HG02642 (cell line): Measurements from ENCODE around the gene ZDHHC20.

Experiments
- ATAC-seq: cut with Tn5 transposase; IDR thresholded peaks from one replicate; pipeline ENCODE4 v1.9.1; 2021; ENCODE audit warnings: mild to moderate bottlenecking; ENCODE audit not compliant: unreplicated experiment, poor library complexity

ZDHHC20 gene

DNA sequence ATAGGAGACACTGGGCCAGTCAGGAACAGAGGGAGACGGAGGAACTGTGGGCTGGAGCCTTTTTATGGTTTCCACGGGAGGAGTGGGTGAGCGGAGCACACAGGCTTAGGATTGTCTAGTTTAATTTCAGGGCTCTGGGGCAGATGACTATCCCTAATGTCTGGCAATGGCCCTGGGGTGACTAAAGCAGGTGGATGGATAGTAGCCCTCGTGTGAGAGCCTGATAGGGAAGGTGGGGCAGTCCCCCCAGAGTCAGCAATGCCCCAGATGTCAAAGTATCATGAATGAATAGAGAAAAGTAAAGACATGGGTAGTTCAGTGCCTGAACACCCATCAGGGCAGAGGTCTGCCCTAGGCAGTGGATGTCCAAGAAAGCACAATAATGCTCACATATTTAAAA is 94.2 kb downstream of the ZDHHC20 start:
- ATAC-seq, result no peak

DNA sequence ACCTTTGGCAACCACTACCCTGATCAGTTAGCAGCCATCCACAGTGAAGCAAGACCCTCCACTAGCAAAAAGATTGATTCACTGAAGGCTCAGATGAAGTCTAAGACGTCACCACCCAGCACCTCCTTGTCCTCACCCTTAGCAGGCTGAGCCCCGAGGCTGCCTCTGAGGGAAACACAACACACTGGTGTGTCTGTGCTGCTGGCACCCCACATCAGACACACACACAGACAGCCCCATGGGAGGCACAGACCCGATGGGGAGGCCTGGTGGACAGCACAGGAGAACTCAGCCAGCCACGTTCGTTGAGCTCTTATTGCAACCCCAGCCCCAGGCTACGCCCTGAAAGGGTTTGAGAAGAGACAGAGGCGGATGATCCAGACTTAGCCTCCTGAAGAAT is 94.7 kb downstream of the ZDHHC20 start:
- ATAC-seq, result no peak

DNA sequence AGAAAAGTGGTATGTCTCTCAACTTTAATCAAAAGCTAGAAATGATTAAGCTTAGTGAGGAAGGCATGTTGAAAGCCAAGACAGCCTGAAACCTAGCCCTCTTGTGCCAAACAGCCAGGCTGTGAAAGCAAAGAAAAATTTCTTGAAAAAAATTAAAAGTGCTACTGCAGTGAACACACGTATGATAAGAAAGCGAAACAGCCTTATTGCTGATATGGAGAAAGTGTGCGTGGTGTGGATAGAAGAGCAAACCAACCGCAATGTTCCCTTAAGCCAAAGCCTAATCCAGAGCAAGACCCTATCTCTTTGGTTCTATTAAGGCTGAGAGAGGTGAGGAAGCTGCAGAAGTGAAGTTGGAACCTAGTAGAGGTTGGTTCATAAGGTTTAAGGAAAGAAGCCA is 96.4 kb downstream of the ZDHHC20 start:
- no peak for ATAC-seq

DNA sequence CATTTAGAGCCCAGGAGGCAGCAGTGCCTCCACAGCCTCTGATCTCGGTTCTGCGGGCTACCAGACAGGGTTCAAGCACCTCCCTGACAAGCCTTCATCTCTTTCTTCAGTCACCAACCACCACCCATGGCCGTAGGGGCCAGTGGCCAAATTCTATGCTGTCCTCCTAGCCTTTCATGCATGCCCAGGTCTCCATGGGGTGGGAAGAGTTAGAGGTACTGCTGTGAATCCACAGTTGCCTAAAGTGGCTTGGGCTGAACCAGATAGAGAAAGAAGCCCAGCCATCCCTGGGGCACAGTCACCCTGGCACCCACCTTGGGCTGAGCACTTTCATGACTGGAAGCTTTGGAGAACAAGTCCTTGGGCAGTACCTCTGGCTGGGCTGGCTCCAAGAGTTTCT is 97.4 kb downstream of the ZDHHC20 start:
- ATAC-seq, result no peak

DNA sequence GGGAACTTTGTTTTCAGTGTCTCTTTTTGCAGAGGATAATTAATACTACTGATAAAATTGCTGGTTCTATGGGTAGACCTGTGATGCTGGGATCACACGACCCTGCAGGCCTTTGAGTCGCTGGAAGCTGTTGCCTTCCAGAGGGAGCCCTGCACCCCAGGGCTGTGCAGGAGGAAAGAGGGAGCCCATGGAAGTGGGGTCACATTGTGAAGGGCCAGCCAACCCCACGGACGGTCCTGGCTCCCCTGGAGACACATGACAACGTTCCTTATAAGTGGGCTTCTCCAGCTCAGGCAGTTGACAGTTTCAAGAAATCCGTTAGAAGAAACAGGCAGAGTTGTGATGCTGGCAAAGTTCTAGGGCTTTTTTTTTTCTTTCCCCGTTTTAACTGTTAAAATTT is 98.0 kb downstream of the ZDHHC20 start:
- no peak for ATAC-seq

DNA sequence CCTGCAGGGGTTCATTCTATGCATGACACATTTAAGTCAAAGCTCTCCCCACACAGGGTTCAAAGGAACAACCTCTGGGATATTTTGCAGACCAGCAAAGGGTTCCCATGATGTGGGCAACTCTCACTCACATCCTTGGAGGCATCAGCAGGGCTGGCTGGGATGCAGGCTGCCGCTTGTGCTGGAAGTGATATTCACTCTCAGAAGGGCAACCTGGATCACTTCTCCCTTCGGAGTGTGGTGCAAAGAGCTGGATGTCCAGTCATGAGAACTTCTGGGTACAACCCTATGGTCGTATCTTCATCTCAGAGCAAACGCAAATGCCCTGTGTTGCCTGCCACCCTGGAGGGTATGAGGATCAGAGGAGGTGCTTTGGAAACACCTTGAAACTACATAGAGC is 98.6 kb downstream of the ZDHHC20 start:
- ATAC-seq, result no peak

DNA sequence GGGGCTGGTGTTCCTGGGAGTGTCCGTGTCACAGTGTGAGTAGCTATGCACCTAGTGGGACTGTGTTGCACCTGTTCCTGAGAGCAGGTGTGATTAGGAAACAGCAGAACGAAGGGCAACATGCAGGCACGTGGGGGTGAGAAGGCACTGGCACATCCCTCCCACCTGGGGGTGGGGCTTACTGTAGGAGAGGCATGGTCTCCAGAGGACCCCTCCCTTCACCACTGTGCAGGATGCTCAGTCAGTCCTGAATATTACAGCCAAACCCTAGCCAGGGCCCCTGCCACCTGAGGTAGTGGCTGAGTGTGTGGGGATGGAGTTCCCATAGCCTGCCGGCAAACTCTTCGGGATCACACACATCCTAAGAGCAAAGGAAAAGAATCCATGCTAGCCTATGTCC is 99.2 kb downstream of the ZDHHC20 start:
- ATAC-seq, result no peak

DNA sequence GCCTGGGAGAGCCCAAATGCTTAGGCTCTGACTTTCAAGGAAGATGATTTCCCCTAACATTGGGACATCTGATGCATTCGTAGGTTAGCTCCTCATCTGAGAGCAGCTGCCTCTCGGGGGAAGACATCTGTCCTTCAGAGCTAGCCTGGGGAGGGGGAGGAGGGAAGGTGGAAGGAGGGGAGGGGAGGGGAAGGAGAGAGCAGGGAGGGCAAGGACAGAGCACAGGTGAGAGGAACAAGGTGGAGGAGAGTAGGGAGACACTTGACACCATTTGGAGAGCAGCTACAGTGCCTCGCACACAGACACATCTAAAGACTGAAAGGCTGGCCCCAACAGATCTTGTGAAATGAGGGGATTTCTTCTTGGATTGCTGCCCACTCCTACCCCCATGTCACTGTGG is 103.8 kb downstream of the ZDHHC20 start:
- ATAC-seq, result no peak

DNA sequence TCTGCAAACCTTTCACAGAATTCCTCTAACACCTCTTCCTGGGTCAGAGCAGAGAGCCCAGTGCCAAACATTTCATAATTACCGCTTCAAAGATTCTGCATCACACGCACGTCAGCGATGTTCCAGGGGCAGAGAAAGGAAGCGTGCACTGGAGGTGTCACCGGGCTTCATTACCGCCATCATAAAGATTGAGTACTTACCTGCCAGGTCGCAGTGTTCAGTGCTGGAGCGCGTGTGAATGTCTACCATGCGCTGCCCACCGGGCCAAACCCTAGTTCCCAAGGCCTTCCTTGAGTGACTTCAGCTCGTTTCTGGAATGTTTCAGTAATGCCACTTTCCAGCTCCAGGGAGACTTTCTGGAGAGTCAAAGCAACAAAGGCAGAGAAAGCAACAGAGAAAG is 104.4 kb downstream of the ZDHHC20 start:
- ATAC-seq, result no peak

DNA sequence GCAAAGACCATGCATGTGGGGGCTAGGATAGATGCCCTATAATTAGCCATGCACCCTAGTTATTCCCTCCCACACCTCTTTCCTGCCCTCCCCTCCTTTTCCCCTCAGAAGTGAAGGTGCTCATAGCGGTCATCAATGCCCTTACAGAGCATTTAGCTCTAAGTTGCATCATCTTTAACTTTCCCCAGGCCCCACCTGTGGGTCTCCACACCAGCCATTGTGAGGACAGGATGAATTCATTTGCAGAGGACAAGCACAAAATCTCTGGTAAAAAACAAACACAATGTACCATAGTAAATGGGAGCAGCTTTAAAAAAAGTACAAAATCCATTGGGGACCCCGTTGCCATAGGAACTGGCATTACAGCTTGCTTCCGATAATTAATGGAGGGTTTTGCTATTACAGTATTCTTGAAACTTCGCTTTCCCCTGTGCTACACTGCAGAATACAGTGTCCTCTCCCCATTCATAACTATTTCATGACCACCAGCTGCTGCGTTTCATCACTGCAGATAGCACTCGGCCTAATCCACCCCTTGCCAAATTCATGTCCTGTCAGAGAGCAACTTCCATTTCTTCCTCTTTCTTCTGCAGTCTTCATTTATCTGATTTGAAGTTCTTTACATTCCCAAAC is 110.5 kb downstream of the ZDHHC20 start:
- no peak for ATAC-seq

DNA sequence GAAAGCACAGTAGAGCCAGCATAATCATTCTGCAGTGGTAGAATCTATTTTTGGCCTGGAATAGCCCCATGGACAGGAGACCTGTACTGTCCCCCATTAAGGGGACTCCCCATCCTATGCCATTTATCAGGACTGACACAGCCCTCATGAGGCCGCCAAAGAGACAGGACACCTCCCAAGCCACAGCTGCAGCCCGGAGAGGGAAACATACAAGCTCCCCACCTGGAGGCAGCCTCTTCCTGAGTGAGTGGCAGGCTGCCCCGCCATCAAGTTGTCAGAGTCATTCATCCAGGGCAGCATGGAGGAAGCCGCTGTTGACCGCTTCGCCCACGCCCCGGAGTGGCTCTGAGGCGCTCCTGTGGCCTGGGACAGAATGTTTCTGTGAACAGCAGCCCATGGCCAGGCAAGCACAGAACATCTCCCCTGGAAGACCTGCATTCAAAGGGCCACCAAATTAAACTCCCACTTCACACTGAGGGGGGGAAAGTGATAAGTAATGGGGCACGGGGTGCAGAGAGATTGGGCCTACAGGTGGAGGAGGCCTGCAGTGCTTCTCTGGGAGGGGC is 111.3 kb downstream of the ZDHHC20 start:
- no peak for ATAC-seq

DNA sequence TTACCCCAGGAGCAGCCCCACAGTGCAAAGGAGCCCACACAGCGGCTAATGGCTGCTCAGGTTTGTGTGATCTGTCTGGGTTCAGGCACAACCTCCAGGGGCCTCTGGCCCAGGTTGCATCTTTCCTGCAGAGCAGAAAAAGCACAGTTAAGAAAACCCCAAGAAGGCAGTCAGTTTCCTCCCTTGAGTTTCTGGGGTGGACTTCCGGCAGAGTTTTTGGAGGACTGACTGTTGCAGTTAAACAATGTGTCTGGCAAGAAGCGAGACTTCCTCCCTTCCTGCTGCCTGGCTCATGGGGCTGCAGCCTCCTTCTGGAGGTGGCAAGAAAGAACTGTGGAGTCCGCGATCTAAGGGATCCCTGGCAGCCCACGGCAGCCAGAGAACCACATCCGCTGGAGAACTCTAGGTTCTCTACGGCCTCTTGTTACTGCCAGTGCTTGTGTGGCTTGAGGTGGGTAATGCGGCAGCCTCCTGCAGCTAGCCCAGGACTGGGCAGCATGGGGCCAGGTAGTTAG is 114.4 kb downstream of the ZDHHC20 start:
- peak; percentile 56 for ATAC-seq

DNA sequence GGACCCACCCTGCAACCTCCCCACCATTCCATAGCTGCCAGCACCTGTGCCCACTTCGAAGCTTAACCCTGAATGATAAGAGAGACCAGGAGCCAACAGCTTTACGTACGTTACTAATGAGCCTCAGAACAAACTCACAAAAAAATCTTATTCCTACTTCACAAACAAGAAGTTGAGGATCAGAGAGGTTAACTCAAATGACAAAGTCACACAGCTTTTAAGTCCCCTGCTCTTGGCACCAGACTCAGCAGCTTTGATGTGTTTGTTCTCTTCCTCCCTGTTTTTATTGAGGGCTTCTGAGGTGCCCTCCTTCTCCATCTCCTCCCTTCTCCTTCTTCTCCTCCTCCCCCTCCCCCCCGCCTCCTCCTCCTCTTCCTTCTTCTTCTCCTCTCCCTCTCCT is 115.4 kb downstream of the ZDHHC20 start:
- ATAC-seq, result no peak

DNA sequence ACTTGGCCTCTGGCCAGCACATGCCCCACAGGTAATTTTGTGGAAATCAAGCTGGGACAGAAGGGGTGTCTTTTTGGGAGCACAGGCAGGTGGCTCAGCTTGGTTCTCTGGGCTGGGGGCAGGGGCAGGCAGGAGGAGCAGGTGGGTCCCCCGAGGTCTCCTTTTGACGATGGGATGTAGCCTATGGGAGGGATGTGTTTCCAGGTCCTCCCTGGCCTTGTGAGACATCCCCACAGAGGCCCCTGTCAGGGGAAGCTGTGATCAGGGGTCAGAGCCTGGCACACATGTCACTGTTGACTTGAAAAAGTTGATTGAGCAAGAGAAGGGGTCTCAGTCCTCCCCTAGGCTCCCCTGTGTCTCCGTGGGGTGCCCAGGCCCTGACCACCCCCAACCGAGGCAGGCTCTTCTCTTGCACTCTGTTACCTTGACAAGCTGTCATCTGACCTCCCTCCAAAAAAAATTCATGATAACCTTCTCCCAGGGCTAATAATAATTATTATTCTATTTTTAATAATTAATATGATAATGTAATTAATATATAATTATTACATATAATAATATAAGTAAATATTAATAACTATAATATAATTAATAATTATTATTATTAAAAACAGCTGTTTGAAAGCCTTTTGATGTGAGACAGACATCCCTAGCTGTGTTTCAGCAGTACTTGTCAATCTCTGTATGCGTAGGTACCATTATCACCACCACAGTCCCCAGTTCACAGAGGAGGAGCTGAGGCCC is 116.2 kb downstream of the ZDHHC20 start:
- ATAC-seq, result no peak

DNA sequence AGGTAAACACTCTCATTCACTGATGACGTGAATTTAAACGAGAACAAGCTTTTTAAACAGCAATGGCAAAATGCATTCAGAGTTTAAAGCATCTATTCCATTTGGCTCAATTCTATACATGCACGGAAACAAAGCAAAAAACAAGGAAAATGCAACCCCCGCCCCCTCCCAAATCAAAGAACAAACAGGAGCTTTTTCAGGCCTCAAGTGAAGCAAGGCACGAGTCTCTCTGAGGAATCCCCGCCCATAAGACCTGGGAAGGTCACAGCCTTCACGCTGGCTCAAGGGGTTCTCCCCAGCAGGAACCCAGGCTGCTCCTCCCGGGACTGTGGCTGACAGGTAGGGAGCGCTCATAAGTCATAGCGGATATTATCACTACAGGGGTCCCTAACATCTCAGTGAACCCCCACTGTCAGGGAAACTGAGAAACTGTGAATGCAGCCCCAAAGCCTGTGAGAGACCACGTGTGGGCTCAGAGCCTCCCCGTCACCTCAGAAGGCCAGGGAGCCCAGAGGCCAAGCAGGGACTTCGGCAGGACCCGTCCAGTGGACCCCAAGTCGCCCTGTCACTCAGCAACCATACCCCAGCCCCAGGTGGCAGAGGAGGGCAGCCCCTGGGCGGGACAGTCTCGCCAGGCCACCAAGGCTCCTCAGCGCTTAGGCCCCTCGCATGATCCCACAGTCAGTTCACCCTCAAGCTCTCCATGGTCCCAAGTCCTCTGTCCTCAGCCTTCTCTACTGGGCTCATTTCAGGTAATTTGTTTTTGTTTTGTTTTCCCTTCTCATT is 117.3 kb downstream of the ZDHHC20 start:
- no peak for ATAC-seq

DNA sequence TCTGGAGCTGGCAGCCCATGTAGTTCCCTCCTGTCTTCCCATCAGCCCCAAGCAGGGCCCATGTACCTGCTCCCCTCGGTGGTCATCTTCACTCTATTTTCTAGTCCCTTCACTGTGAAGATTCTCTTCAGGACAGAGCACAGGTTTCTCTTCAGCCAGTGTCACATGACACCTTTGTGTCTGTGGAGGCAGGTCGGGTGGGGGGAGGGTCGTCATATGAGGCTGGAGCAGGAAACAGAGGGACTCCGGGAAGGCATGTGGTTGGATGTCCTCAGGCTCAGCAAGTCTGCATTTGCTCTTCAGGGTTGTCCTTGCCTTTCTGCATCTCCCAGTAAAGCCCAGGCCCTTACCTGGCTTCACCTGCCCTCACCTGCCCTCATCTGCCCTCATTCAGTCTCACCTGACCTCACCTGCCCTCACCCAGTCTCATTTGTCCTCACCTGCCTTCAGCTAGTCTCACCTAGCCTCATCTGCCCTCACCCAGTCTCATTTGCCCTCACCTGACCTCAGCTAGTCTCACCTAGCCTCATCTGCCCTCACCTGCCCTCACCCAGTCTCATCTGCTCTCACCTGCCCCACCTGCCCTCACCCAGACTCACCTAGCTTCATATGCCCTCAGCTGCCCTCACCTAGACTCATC is 120.3 kb downstream of the ZDHHC20 start:
- no peak for ATAC-seq

DNA sequence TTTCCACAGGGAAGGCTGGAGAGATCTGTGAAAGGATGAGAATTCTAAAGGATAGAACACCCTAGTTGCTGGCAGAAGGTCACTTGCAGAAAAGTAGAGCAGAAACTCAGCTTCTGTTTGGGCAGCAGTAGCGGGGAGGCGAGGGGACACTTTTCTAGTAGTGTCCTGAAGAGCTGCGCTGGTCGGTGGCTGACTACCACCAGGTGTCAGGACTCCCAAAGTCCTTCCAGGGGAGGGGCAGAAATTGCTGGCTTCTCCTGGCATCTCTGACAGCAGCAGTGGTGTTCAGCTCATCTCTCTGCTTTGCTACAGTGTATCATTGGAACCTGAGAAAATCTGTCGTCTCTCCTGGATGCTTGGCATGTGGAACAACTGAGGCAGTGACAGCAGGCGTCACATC is 120.9 kb downstream of the ZDHHC20 start:
- ATAC-seq, result no peak

DNA sequence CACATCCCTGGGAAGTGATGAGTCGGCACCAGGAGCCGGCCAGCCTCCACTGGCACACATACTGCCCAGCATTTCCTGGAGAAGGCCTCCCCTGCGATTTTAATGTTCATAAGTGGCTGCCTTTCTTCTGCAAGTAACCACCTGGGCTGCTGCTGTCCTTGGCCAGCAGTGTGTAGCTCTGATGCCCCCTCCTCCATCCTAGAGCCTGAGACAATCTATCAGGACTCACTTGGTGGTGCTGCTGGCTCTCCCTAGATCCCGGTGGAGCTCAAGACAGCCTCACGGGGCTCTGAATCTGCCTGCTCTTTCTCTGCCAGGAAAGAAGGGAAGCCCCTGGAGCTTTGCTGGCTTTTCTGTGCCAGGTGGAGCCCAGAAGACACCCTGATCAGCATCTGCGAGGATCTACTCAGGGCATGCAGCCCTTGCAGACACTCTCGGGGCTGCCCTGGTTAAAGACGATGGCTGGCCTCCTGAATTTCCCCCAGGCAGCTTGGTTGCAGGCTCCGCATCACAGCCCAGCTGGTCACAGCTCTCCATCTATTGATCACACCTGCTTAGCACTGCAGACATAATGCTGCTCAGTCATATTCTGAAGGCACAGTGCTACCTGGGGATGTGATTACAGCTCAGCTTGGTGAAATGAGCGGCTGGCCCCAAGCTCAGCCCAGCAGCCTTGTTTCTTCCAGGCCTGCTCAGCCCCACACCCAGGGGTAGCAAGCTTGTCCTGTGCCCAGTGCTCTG is 122.3 kb downstream of the ZDHHC20 start:
- ATAC-seq, result no peak

DNA sequence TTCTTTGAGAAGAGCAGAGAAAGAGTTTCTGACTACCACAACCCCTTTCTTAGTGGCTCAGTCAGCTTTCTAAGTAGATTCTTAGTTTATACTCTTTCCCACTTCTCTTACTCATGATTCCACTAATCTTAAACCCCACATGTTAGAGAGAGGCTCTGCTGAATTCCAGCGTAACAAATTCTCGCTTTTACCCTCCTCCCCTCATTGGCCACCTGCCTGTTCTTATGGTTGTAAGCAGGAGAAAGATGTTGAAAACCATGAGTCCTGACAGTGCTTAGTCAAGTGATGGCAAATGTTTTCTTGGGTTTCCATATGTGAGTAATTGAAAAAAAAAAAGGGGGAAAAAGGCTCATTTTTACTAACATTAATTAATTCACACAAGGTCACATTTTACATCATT is 125.9 kb downstream of the ZDHHC20 start:
- ATAC-seq, result no peak
